ENCODE results near the gene GTF2IRD2.
"Not testable (repeated sequence)": the region's sequence is repeated elsewhere in the genome, so short reads cannot be mapped to it uniquely, and the experiment has no call there.

DNA sequence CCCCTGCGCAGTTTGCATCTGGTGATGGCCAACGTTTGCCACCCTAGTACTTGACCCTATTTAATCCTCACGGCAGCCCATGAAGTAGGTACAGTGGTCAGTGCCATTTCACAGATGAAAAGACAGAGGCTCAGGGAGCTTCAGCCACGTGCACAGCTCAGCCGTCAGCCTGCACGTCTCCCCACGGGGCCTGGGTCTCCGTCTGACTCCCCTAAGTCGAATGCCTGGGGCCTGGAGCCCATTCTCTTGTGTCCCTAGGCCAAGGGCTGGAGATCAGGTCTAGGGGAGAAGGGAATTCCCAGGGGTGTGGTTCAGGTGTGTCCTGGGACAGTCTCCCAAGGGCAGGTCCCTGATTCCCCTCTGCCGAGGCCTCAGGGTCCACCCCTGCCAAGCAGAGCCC, 84.4 kb downstream of the GTF2IRD2 start:
- not testable (repeated sequence) for TF ChIP-seq POLR2A (IDR thresholded peaks at IDR 0.05; ENCODE audit: low read depth); EP300 (IDR thresholded peaks at IDR 0.05)
- TF ChIP-seq, protein P1, sequence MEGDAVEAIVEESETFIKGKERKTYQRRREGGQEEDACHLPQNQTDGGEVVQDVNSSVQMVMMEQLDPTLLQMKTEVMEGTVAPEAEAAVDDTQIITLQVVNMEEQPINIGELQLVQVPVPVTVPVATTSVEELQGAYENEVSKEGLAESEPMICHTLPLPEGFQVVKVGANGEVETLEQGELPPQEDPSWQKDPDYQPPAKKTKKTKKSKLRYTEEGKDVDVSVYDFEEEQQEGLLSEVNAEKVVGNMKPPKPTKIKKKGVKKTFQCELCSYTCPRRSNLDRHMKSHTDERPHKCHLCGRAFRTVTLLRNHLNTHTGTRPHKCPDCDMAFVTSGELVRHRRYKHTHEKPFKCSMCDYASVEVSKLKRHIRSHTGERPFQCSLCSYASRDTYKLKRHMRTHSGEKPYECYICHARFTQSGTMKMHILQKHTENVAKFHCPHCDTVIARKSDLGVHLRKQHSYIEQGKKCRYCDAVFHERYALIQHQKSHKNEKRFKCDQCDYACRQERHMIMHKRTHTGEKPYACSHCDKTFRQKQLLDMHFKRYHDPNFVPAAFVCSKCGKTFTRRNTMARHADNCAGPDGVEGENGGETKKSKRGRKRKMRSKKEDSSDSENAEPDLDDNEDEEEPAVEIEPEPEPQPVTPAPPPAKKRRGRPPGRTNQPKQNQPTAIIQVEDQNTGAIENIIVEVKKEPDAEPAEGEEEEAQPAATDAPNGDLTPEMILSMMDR (IDR thresholded peaks at IDR 0.05), result not testable (repeated sequence)
